Gastrocnemius medialis (tissue), 4 donors: Measurements from ENCODE around the gene CNDP1.

Experiments
- POLR2A ChIP-seq, 2 donors: fragments of 450-650 bp; IDR thresholded peaks; one replicate each; pipeline ENCODE4 v1.6.1; 2017; ENCODE audit warnings: antibody characterized with exemption in 2 of 2, mild to moderate bottlenecking in 2 of 2, moderate library complexity in 2 of 2
- TF ChIP-seq, protein P1 (sequence below), 5 experiments: fragments of 450-650 bp in 3 of 5; fragments of 200-600 bp in 2 of 5; sonication (generic) in 2 of 5; IDR thresholded peaks in 4 of 5; conservative IDR thresholded peaks in 1 of 5; 1 replicate in 4 of 5; 2 replicates in 1 of 5; pipeline ENCODE4 v1.5.1; 2016 to 2019; ENCODE audit warnings: antibody characterized with exemption in 5 of 5, mild to moderate bottlenecking in 3 of 5, moderate library complexity in 3 of 5

GRCh38 chr18:74508366-74508765 is 25.9 kb upstream of the CNDP1 start:
- TF ChIP-seq POLR2A (IDR thresholded peaks at IDR 0.05) = no peak
- TF ChIP-seq, protein P1, sequence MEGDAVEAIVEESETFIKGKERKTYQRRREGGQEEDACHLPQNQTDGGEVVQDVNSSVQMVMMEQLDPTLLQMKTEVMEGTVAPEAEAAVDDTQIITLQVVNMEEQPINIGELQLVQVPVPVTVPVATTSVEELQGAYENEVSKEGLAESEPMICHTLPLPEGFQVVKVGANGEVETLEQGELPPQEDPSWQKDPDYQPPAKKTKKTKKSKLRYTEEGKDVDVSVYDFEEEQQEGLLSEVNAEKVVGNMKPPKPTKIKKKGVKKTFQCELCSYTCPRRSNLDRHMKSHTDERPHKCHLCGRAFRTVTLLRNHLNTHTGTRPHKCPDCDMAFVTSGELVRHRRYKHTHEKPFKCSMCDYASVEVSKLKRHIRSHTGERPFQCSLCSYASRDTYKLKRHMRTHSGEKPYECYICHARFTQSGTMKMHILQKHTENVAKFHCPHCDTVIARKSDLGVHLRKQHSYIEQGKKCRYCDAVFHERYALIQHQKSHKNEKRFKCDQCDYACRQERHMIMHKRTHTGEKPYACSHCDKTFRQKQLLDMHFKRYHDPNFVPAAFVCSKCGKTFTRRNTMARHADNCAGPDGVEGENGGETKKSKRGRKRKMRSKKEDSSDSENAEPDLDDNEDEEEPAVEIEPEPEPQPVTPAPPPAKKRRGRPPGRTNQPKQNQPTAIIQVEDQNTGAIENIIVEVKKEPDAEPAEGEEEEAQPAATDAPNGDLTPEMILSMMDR (IDR thresholded peaks at IDR 0.05 in 4 of 5, conservative IDR thresholded peaks at IDR 0.05 in 1 of 5) = no peak
